ENCODE measurements around the gene NPPB.

Gene NPPB

GRCh38 chr1:11831945-11832725 is 26.6 kb downstream of the NPPB start:
- DNase-seq: no peak

GRCh38 chr1:11828511-11828910 is 30.2 kb downstream of the NPPB start:
- no peak for DNase-seq

GRCh38 chr1:11826946-11827345 is 31.8 kb downstream of the NPPB start:
- DNase-seq: no peak

- no peak for DNase-seq
Observed at GRCh38 chr1:11825131-11825530, 33.6 kb downstream of the NPPB start.

GRCh38 chr1:11823366-11824137 is 35.2 kb downstream of the NPPB start:
- DNase-seq: no peak

- DNase-seq: no peak
Observed at GRCh38 chr1:11822091-11822490, 36.7 kb downstream of the NPPB start.

GRCh38 chr1:11817192-11817591 is 41.6 kb downstream of the NPPB start:
- no peak for DNase-seq

- DNase-seq: no peak
Observed at GRCh38 chr1:11813021-11813420, 45.7 kb downstream of the NPPB start.

Data from NCI-H510A treated with DMSO at 0.1 percent for 48 hours (cell line).